Measurements from ENCODE around the gene FUT2.

Gene FUT2

GRCh38 chr19:48703316-48703715 lies 7.5 kb downstream of the FUT2 start:
- H3K4me3 ChIP-seq (ENCODE audit: low read length in 2 of 2), result no peak overlapping the region
- H3K9ac ChIP-seq (ENCODE audit: low read length in 2 of 2), result no peak overlapping the region
- no peaks in the 10 kb centered on the region for H3K4me1 ChIP-seq (ENCODE audit: control insufficient read depth, insufficient read depth, low read length)
- H3K36me3 ChIP-seq (ENCODE audit: control insufficient read depth in 2 of 2, insufficient read depth in 2 of 2, low read length in 2 of 2), result peaks cover 0 to 5% of the 10 kb centered on the region in 2 donors
- H3K9me3 ChIP-seq (ENCODE audit: control insufficient read depth in 2 of 2, low read length in 2 of 2), result no peaks in the 10 kb centered on the region
- H3K27ac ChIP-seq (ENCODE audit: low read length), result no peak overlapping the region
- H3K27me3 ChIP-seq (ENCODE audit: control insufficient read depth in 1 of 2, insufficient read depth in 2 of 2, low read length in 2 of 2), result peaks cover 0 to 3% of the 10 kb centered on the region in 2 donors

- Histone ChIP-seq H3K9me3 (ENCODE audit: control insufficient read depth in 2 of 2, low read length in 2 of 2) (no peaks in the 10 kb centered on the region), H3K4me3 (ENCODE audit: low read length in 2 of 2) (no peak overlapping the region), H3K36me3 (ENCODE audit: control insufficient read depth in 2 of 2, insufficient read depth in 2 of 2, low read length in 2 of 2) (peaks cover 0 to 5% of the 10 kb centered on the region in 2 donors), H3K27ac (ENCODE audit: low read length) (no peak overlapping the region), H3K27me3 (ENCODE audit: control insufficient read depth in 1 of 2, insufficient read depth in 2 of 2, low read length in 2 of 2) (no peaks in the 10 kb centered on the region), H3K9ac (ENCODE audit: low read length in 2 of 2) (no peak overlapping the region), H3K4me1 (ENCODE audit: control insufficient read depth, insufficient read depth, low read length) (no peaks in the 10 kb centered on the region)
These were observed 9.7 kb downstream of the FUT2 start for GRCh38 chr19:48705431-48705830.

- H3K36me3 ChIP-seq (ENCODE audit: control insufficient read depth in 2 of 2, insufficient read depth in 2 of 2, low read length in 2 of 2), result peaks cover 0 to 4% of the 10 kb centered on the region in 2 donors
- no peaks in the 10 kb centered on the region for H3K27me3 ChIP-seq (ENCODE audit: control insufficient read depth in 1 of 2, insufficient read depth in 2 of 2, low read length in 2 of 2)
- no peaks in the 10 kb centered on the region for H3K9me3 ChIP-seq (ENCODE audit: control insufficient read depth in 2 of 2, low read length in 2 of 2)
- no peak overlapping the region for H3K9ac ChIP-seq (ENCODE audit: low read length in 2 of 2)
- H3K27ac ChIP-seq (ENCODE audit: low read length), result no peak overlapping the region
- peaks cover 10% of the 10 kb centered on the region for H3K4me1 ChIP-seq (ENCODE audit: control insufficient read depth, insufficient read depth, low read length)
- no peak overlapping the region for H3K4me3 ChIP-seq (ENCODE audit: low read length in 2 of 2)
These were observed 12.7 kb downstream of the FUT2 start for GRCh38 chr19:48708471-48708870.

- no peak overlapping the region for H3K4me3 ChIP-seq (ENCODE audit: low read length in 2 of 2)
- no peaks in the 10 kb centered on the region for H3K27me3 ChIP-seq (ENCODE audit: control insufficient read depth in 1 of 2, insufficient read depth in 2 of 2, low read length in 2 of 2)
- no peak overlapping the region for H3K9ac ChIP-seq (ENCODE audit: low read length in 2 of 2)
- H3K4me1 ChIP-seq (ENCODE audit: control insufficient read depth, insufficient read depth, low read length), result peaks cover 30% of the 10 kb centered on the region
- H3K36me3 ChIP-seq (ENCODE audit: control insufficient read depth in 2 of 2, insufficient read depth in 2 of 2, low read length in 2 of 2), result no peaks in the 10 kb centered on the region
- H3K9me3 ChIP-seq (ENCODE audit: control insufficient read depth in 2 of 2, low read length in 2 of 2), result no peaks in the 10 kb centered on the region
- no peak overlapping the region for H3K27ac ChIP-seq (ENCODE audit: low read length)
These were observed 15.4 kb downstream of the FUT2 start for GRCh38 chr19:48711106-48711662.

GRCh38 chr19:48713041-48713863 lies 17.5 kb downstream of the FUT2 start:
- no peaks in the 10 kb centered on the region for H3K36me3 ChIP-seq (ENCODE audit: control insufficient read depth in 2 of 2, insufficient read depth in 2 of 2, low read length in 2 of 2)
- peak overlapping the region; percentile 52 to 71 for H3K9ac ChIP-seq (ENCODE audit: low read length in 2 of 2)
- H3K27me3 ChIP-seq (ENCODE audit: control insufficient read depth in 1 of 2, insufficient read depth in 2 of 2, low read length in 2 of 2), result no peaks in the 10 kb centered on the region
- no peaks in the 10 kb centered on the region for H3K9me3 ChIP-seq (ENCODE audit: control insufficient read depth in 2 of 2, low read length in 2 of 2)
- peak overlapping the region; percentile 75 to 85 for H3K4me3 ChIP-seq (ENCODE audit: low read length in 2 of 2)
- H3K27ac ChIP-seq (ENCODE audit: low read length), result no peak overlapping the region
- peaks cover 40% of the 10 kb centered on the region for H3K4me1 ChIP-seq (ENCODE audit: control insufficient read depth, insufficient read depth, low read length)

GRCh38 chr19:48713864-48714755 lies 18.3 kb downstream of the FUT2 start:
- Histone ChIP-seq H3K4me1 (ENCODE audit: control insufficient read depth, insufficient read depth, low read length) (peaks cover 45% of the 10 kb centered on the region), H3K27me3 (ENCODE audit: control insufficient read depth in 1 of 2, insufficient read depth in 2 of 2, low read length in 2 of 2) (no peaks in the 10 kb centered on the region), H3K4me3 (ENCODE audit: low read length in 2 of 2) (peak overlapping the region; percentile 75 to 85), H3K27ac (ENCODE audit: low read length) (peak overlapping the region; percentile 85), H3K9ac (ENCODE audit: low read length in 2 of 2) (peak overlapping the region; percentile 84 to 86), H3K9me3 (ENCODE audit: control insufficient read depth in 2 of 2, low read length in 2 of 2) (no peaks in the 10 kb centered on the region), H3K36me3 (ENCODE audit: control insufficient read depth in 2 of 2, insufficient read depth in 2 of 2, low read length in 2 of 2) (no peaks in the 10 kb centered on the region)

- H3K4me1 ChIP-seq (ENCODE audit: control insufficient read depth, insufficient read depth, low read length), result peaks cover 51% of the 10 kb centered on the region
- H3K36me3 ChIP-seq (ENCODE audit: control insufficient read depth in 2 of 2, insufficient read depth in 2 of 2, low read length in 2 of 2), result no peaks in the 10 kb centered on the region
- H3K9ac ChIP-seq (ENCODE audit: low read length in 2 of 2), result peak overlapping the region; percentile 84 to 86
- H3K27me3 ChIP-seq (ENCODE audit: control insufficient read depth in 1 of 2, insufficient read depth in 2 of 2, low read length in 2 of 2), result no peaks in the 10 kb centered on the region
- H3K4me3 ChIP-seq (ENCODE audit: low read length in 2 of 2), result peak overlapping the region; percentile 73 to 75
- no peaks in the 10 kb centered on the region for H3K9me3 ChIP-seq (ENCODE audit: control insufficient read depth in 2 of 2, low read length in 2 of 2)
- H3K27ac ChIP-seq (ENCODE audit: low read length), result peak overlapping the region; percentile 85
These were observed 19.2 kb downstream of the FUT2 start for GRCh38 chr19:48714759-48715675.

- peak overlapping the region in 1 of 2 donors; percentile 73 for H3K4me3 ChIP-seq (ENCODE audit: low read length in 2 of 2)
- no peaks in the 10 kb centered on the region for H3K36me3 ChIP-seq (ENCODE audit: control insufficient read depth in 2 of 2, insufficient read depth in 2 of 2, low read length in 2 of 2)
- H3K27me3 ChIP-seq (ENCODE audit: control insufficient read depth in 1 of 2, insufficient read depth in 2 of 2, low read length in 2 of 2), result no peaks in the 10 kb centered on the region
- H3K27ac ChIP-seq (ENCODE audit: low read length), result peak overlapping the region; percentile 85
- H3K9ac ChIP-seq (ENCODE audit: low read length in 2 of 2), result peak overlapping the region in 1 of 2 donors; percentile 22
- peaks cover 55% of the 10 kb centered on the region for H3K4me1 ChIP-seq (ENCODE audit: control insufficient read depth, insufficient read depth, low read length)
- no peaks in the 10 kb centered on the region for H3K9me3 ChIP-seq (ENCODE audit: control insufficient read depth in 2 of 2, low read length in 2 of 2)
These were observed 20.0 kb downstream of the FUT2 start for GRCh38 chr19:48715681-48716171.

GRCh38 chr19:48716562-48717291 lies 21.0 kb downstream of the FUT2 start:
- Histone ChIP-seq H3K27ac (ENCODE audit: low read length) (peak overlapping the region; percentile 55), H3K27me3 (ENCODE audit: control insufficient read depth in 1 of 2, insufficient read depth in 2 of 2, low read length in 2 of 2) (no peaks in the 10 kb centered on the region), H3K36me3 (ENCODE audit: control insufficient read depth in 2 of 2, insufficient read depth in 2 of 2, low read length in 2 of 2) (no peaks in the 10 kb centered on the region), H3K9me3 (ENCODE audit: control insufficient read depth in 2 of 2, low read length in 2 of 2) (no peaks in the 10 kb centered on the region), H3K4me3 (ENCODE audit: low read length in 2 of 2) (peak overlapping the region; percentile 55 to 68), H3K4me1 (ENCODE audit: control insufficient read depth, insufficient read depth, low read length) (peaks cover 55% of the 10 kb centered on the region), H3K9ac (ENCODE audit: low read length in 2 of 2) (peak overlapping the region; percentile 29 to 59)

All from stomach smooth muscle (tissue), 2 donors.